ENCODE data around the gene VSIG10.
"Not testable (repeated sequence)": the region's sequence is repeated elsewhere in the genome, so short reads cannot be mapped to it uniquely, and the experiment has no call there.

Gene VSIG10

DNA sequence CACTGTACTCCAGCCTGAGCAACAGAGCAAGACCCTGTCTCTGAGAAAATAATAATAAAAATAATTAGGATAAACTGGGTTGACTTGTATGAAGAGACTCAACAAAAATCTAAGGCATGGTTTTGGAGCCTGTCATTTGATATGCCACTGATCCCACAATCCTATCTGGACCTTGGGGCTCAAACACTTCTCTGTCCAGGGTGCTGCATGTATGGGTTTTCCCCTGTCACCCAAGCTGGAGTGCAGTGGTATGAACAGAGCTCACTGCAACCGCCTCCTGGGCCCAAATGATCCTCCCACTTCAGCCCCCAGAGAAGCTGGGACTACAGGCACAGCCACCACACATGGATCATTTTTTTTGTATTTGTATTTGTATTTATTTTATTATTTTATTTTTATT is 5.3 kb upstream of the VSIG10 start:
- DNase-seq (ENCODE audit: low read depth in 2 of 2) = no peak

DNA sequence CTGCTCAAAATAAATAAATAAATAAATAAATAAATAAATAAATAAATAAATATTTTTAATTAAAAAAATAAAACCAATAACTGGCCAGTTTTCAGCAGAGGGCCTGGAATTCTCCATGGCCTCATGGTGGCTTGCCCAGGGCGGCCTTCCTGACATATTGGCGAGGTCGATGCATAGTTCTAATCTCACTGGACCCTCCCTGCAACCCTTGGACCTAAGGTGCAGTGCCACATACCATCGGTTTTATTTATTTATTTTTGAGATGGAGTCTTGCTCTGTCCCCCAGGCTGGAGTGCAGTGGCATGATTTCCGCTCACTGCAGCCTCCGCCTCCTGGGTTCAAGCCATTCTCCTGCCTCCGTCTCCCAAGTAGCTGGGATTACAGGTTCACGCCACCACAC is 3.9 kb upstream of the VSIG10 start:
- DNase-seq (ENCODE audit: low read depth in 2 of 2) = no peak

DNA sequence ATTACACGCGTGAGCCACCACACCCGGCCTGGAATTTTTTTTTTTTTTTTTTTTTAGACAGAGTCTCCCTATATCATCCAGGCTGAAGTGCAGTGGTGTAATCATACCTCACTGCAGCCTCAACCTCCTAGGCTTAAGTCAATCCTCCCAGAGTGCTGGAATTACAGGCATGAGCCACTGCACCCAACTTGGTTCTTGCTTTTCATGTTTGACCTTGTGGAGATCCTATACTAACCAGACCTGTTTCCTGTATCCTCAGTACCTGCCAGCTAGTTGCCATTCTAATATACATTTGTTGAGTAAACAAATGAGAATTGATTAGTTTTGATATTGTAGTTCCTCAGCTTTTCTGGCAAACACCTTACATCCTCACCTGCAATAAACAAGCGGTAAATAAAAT is 3.2 kb upstream of the VSIG10 start:
- no peak for DNase-seq (ENCODE audit: low read depth in 2 of 2)

DNA sequence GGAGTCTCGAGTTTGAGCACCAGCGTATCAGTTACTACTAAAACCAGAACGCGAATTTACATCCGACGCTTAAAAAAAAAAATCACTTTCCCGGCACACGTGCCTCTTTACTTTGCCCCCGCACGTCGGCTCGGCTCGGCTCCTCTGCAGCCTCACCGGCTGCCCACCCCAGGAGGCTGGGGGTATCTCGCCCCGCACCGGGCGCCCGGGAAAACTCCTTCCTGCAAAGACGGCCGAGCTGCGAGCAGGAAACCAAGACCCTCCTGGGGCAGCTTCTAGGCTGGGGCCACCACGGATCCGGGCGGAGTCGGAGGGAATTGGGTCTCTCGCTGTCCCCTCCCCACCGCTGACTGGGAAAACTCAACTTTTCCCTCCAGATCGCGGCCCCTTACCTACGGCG is 610 bp downstream of the VSIG10 start:
- no peak for DNase-seq (ENCODE audit: low read depth in 2 of 2)

DNA sequence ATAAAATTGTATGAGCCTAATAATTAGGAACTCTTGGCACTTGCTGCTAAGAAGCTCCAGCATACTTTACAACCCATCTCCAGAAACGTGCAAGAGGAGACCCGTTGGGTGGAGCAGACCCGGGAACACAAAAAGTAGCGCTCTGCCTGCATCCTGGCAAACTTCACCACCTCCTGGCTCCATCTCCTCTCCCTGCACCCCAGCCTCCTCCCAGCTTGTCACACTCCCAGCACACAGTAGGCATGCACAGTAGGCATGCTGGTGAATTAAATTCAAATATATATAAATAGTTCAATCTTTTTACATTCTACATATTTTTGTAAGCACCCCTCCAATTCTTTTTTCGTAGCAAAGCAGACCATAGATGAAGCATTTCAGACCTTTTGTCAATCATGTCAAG is 1.2 kb downstream of the VSIG10 start:
- no peak for DNase-seq (ENCODE audit: low read depth in 2 of 2)

DNA sequence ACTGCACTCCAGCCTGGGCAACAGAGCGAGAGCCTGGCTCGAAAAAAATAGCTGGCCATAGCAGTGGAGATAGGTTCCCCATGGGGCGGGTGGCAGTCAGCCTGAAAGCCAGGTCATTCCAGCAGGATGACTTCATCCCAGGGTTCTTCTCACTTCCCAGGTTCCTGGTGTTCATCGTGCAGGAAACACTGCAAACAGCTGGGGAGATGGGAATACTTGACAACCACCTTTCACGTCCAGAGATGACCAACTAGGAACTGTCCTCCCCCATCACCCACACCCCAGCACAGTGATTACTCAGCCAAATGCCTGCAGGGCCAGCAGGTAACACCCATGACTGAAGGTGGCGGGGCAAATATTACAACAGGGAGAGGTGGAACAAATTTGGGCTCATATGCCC is 1.7 kb downstream of the VSIG10 start:
- no peak for DNase-seq (ENCODE audit: low read depth in 2 of 2)

DNA sequence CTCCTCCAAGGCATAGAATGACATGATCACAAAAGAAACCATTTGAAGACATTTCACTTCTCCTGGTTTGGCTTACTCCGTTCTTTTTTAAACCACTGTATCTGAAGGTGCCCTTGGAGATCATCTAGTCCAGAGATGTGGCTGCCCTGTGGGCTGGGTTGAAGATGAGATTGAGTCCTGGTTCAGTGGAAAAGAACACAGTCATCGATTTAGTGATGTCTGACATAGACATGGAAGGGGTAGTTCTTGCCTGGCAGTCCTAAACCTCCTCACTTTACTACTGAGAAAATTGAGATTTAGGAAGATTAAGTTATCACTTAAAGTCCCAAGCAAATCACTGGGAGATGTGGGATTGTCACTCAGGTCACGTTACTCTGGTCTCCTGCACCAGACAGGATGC is 2.8 kb downstream of the VSIG10 start:
- no peak for DNase-seq (ENCODE audit: low read depth in 2 of 2)

DNA sequence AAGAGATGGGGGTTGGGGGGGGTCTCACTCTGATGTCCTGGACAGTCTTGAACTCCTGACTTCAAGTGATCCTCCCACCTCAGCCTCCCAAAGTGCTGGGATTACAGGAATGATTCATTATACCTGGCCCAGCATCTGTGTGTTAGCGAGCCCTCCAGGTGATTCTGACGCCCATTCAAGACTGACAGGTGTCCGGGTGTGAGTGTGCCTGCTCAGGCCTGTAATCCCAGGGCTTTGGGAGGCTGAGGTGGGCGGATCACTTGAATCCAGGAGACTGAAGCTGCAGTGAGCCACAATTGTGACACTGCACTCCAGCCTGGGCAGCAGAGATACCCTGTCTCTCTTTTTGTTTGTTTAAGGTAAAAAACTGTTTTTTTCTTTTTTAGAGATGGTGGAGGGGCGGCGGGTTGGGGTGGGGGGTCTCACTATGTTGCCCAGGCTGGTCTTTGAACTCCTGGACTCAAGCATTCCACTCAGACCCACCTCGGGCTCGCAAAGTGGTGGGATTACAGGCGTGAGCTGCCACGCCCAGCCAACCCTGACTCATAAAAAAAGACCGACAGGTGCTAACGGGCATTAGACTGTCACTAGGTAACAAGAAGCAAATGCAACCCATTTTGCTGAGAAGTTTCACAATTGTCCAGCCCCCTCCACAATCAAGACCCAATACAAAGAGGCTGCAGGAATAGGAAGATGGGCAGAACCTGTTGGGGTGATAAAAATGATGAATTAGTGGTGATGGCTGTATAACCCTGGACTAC is 4.7 kb downstream of the VSIG10 start:
- DNase-seq (ENCODE audit: low read depth in 2 of 2) = no peak

DNA sequence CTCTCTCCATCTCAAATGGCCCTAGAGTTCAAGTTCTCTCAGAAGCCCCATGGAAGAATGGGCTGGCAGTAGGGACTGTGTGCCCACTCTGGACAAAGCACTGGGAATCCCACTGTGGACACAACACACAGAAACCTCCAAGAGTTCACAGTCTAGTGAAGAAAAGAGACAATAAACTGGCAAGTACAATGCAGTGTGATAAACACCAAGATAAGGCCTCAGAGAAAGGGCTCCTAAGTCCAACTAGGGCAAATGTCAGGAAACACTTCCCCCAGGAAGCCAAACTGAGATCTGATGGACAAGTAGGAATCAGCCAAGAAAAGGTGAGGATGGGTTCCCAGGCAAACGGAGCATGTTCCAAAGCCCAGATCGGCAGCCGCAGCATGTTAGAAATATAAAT is 5.4 kb downstream of the VSIG10 start:
- no peak for DNase-seq (ENCODE audit: low read depth in 2 of 2)

DNA sequence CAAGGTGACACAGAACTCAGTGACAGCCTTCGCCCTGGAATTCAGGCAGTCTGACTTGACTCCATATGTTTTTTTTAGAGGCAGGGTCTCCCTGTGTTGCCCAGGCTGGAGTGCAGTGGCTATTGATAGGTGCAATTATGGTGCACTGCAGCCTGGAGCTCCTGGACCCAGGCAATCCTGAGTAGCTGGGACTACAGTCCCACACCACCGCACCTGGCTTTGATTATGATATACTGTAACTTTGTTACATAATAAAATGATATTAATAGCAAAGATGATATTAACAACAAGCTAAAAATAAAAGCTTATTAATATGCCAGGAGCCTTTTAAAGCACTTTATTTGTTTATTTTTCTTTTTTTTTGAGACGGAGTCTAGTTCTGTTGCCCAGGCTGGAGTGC is 9.8 kb downstream of the VSIG10 start:
- DNase-seq (ENCODE audit: low read depth in 2 of 2) = no peak

DNA sequence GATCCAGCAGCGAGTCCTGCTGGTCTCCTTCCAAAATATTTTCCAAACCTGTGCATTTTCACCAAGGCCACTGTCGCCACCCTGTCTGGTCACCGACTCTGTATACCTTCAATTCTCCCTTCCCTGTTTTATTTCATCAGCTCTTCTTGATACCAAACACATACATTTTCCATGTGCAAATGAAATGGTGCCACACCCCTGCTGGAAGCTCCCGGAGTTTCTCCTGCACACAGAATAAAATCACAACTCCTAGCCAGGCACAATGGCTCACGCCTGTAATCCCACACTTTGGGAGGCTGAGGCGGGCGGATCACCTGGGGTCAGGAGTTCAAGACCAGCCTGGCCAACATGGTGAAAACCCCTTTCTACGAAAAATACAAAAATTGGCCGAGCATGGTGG is 14.0 kb downstream of the VSIG10 start:
- DNase-seq (ENCODE audit: low read depth in 2 of 2) = no peak

DNA sequence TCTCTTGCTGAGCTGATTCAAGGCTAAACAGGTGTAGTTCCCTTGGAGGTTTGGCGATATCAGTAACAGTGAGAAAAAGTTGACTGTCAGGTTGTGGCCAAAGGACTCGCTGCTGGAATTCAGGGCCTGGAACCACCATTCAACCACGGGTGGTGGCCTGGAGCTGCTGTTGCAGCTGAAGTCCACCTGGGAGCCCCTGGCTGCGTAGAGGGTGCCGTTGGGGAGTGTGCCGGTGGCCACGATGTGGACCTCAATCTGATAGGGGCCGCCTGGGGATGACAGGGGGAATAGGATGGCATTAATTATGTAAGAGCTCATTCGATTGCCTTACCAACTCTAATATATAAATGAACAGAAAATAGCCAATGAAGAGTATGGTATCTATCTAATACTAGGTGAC is 21.6 kb downstream of the VSIG10 start:
- no peak for DNase-seq (ENCODE audit: low read depth in 2 of 2)

DNA sequence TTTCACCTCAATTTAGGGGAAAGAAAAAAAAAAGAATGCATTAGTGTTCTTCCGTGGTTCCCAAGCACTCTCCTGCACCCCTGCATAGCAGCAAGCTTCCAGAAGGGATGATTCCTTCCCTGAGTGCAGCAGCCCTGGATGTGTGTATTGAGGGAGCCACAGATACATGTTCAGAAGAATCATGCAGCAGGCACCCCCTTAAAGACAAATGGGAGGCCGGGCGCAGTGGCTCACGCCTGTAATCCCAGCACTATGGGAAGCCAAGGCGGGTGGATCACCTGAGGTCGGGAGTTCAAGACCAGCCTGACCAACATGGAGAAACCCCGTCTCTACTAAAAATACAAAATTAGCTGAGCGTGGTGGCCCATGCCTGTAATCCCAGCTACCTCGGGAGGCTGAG is 22.3 kb downstream of the VSIG10 start:
- DNase-seq (ENCODE audit: low read depth in 2 of 2) = not testable (repeated sequence)

DNA sequence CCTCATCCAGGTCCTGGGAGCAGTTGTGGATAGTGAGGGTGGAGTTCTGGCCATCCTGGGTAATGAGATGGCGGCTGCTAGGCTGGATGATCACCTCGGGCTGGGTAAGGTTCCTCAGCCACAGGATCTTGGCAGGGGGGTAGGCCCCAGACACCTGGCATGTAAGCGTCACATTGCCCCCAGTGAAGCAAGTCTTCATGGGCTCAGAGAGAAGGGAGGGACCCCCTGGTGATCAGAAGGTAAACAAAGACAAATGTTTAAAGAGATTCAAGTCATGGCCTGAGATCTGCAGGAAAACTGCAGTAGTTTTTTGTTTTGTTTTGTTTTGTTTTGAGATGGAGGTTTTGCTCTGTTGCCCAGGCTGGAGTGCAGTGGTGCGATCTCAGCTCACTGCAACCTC is 30.0 kb downstream of the VSIG10 start:
- no peak for DNase-seq (ENCODE audit: low read depth in 2 of 2)

DNA sequence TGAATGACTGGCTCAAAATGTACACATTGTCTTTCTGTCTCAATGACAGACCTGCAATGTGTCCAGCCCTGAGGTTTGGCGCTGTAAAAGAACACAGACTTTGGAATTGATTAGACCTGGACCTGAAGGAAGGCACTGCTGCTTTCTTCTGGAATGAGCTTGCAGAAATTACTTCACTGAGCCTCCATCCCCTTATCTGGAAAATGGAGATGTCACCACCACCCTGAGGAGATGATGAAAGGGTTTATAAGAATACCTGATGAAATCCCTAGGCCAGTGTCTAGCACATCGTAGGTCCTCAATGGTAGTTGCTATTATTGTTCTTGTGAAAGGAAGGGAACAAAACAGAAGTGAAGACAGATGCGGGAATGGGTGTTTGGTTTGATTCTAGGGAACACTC is 33.2 kb downstream of the VSIG10 start:
- DNase-seq (ENCODE audit: low read depth in 2 of 2) = no peak

DNA sequence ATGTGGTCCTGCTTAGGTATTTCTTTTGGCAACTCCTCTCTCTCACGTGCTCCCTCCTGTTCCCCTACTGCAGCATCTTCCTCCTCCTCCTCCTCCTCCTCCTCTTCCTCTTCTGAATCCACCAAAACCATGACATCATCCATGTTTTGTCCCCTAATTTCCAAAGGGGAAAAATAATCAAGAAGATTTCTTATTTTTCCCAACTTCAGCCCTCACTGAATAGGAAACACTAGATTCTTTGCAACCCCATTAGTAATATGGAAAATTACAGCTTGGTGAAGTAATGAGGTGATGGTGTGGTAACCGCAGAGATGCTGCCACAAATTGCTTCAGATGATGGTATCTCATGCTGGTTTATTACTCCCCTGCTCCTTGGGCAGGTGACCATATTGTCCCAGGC is 35.4 kb downstream of the VSIG10 start:
- no peak for DNase-seq (ENCODE audit: low read depth in 2 of 2)

DNA sequence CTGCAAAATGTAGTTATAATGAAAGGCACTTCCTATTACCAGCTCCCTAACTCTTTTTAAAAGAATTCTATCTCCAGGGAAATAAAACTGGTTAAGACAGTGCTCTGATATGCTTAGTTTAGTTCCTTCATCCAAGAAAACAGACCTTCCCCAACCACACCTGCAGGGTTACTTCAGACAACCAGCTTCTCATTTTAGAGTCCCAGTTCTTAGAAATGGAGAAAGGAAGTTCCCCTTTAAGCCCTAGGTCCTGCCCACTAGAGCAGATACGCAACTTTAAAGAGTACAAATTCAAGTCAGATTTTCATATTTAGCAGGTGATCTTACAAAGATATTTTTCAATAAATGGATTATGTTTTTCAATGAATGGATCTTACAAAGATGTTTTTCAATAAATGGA is 38.4 kb downstream of the VSIG10 start:
- DNase-seq (ENCODE audit: low read depth in 2 of 2) = no peak

DNA sequence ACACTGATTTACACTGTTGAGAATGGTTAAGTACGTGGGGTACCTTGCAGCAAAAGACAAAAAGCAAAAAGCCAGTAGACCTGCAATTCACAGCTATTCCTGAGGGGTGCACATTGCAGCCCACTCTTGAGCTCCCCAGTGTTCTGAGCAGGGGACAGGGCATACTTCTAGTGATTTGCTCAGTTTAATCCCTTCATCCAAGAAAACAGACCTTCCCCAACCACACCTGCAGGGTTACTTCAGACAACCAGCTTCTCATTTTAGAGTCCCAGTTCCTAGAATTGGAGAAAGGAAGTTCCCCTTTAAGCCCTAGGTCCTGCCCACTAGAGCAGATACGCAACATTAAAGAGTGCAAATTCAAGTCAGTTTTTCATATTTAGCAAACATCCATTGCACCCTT is 39.2 kb downstream of the VSIG10 start:
- no peak for DNase-seq (ENCODE audit: low read depth in 2 of 2)

DNA sequence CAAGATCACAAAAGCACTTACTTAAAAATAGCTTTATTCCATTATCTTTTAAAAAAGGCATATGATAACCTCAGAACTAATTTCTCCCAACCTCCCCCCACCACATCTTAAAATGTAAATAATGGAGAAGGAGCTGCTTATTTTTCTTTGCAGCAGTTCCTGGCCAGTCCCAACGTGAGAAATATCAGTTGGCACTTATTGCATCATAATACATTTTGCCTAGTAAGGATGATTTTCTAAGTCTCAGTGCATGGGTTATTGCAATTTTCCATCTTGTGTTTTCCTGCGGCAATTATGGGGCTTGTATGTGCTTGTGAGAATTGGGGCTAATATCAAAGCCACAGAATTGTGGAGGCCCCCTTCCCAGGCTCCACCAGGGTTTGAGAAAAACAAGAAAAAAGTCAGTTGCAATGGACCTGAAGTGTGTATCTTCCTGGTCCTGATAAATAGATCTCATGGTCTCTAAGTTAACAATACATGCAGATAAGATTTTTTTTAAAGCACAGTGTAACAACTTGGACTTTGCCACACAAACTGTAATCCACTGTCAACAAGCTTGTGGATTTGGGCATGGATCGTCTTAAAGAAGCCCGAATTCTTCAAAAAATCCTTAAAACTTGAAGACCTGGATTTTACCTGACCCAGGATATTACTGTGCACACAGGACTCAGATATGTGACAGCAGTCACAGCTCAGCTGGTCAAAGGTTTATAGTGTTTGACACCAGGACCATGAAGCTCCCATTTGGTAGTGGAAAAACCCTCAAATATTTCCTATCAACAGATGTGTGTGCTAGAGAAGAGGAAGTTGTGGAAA is 40.0 kb downstream of the VSIG10 start:
- DNase-seq (ENCODE audit: low read depth in 2 of 2) = no peak

DNA sequence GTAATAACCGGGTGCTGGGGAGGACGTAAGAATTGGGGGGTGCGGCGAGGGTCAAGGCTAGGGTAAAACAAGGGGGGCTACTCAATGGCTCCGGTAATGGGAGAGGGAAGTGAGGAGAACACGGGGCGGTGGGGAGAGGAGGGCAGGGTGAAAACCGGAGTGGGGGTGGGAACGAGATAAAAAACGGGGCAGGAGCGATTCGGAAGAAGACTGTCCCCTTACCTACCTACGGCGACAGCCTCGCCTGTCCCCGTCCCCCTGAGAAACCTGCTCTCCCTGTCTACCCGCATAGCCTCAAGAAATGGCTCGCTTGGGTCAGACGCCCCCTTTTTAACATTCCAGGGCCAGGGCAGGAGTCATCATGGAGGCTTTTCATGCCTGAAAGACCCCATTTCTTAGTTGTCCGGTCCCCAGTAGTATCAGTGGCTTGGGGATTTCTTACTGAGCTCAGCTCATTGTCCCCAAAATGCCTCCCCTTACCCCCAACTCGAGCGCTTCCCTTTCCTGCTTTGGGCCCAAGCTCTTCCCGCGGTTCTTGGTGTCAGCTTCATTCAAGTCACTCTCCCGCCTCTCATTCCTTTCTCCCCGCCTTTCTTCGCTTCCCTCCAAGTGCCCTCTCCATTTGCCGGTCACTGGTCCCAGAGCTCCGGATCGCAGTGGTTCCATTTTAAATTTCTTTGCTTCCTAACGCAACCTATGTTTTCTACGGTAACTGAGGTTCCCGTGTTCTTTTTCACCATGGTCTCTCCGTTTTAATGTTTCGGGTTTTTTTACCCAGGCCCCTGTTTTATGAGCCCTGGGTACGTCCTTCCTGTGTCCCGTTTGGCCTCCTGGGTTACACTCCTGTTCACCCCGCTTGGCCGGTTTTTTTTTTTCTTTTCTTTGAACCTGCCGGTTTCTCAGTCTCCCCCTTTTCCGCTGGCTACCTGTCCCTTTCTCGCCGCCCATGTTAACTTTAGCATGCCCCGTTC is 41.7 kb downstream of the VSIG10 start:
- DNase-seq (ENCODE audit: low read depth in 2 of 2) = no peak

DNA sequence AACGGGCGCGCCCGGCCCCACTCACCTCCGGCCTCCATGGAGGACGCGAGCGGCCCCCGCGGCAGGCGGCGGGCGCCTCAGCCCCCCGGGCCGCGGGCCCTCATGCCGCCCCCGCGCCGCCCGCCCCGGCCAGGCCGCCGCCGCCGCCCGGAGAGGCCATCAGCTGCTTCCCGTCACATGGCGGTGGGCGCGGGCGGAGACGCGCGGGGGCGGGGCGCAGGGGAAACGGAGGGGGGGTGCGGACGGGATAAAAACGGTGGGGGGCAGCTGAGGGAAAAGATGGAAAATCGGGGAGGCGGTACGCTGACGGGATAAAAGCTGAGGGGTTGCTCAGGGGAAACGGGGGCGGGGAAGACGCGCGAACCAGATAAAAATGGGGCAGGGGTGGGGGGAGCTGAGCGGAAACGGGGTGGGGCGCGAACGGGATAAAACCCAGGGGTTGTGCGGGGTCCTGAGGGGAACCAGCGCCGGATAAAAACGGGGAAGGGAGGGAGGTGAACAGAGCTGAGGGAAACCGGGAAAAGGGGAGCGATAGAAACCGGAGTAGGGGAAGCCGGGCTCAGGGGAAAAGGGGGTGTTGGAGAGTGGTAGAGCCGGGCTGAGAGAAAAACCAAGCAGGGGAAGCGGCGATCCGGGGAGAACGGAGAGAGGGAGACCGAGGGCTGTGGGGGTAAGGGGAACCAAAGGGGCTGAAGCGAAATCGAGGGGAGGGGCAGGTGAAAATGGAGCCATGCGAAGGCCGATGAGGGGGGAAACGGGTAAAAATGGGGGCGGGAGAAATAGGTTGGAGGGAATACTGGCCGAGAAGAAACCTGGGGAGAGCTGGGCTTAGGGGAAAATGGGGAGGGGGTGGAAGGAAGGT is 42.6 kb downstream of the VSIG10 start, which contains the start of gene WSB2:
WSB2 (minus strand) TSS at position 169 of the 862 bp plus-strand sequence; CDS start at position 38, 131 bp downstream.
- DNase-seq (ENCODE audit: low read depth in 2 of 2) = peak; percentile 39 to 50
